NOMO-1 treated with DMSO at 0.1 percent for 48 hours (cell line): ENCODE data around the gene ATAD5.
A peak's percentile ranks its signal among the peaks of the same experiment; 100 is the strongest.
"Not testable (repeated sequence)": the region's sequence is repeated elsewhere in the genome, so short reads cannot be mapped to it uniquely, and the experiment has no call there.

Experiments used
- DNase-seq: peaks from one replicate; lab custom pipeline; 2025; ENCODE audit not compliant: unreplicated experiment; lab: John Stamatoyannopoulos, UW

ATAD5 gene

DNA sequence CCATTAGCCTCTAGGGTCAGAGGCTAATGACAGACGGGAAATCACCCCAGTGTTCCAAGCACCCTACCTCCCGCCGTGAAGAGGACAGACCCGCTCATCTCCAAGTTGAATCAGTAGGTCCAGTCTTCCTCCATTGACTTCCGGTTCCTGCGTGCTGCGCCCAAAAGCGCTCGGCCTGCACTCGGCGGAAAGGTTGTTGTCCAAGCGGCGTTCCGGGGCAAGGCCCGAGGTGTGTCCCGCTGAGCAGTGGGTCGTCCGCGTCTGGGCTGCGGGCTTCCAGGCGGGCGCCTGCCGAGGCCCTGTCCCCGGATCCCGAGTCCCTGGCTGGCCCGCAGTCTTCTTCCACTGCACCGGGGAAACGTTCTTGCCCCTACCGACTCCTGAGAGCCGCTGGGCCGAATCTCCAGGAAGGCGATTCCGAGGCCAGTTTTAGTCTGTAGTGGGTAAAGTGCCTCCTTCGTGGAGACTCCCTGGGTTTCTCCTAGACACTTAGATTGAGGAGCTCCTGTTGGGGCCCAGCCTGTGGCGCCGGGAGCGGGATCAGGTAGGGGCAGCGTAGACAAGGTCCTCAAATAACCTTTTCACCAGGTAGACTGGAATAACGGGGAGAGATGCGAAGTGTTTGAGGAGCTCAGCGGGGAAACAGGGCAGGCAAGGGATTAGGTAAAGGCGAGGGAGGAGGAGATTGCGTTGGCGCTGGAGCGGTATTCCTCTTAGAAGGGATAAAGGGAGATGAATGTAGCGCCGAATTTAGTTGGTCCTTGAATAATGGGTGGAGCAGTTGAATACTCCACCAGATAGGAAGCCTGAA, 74.5 kb downstream of the ATAD5 start, which contains the start of gene TEFM:
TEFM (minus strand) TSS at position 138 of the 811 bp plus-strand sequence; CDS start at position 98, 40 bp downstream.
- DNase-seq, result peak; percentile 90

DNA sequence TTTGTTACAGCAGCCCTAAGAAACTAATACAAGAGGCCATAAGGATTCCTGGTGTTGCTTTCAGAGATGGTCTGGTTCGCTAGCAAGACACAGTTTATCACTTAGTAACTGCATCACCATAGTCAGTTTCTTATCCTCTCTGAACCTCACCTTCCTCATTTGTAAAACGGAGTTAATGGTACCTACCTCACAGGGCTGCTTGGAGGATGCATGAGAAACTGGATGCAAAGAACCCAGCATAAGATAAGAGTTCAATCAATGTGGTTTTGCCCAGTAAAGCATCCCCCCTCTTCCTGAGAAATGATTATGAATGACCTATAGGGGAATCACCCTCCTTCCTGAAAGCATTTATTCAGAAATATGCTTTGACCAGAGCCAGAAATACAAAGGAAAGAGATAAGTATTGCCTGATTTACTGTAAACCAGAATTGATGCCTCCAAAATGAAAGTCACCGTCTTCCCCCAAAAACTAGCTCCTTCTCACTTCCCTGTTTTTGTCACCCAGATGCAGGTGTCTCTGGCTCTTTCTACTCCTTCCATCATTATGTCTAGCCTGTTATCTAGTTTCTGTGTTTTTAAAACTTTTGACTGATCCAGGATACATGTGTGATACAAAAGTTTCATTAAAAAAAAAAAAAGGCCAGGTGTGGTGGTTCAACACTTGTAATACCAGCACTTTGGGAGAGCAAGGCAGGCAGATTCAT, 77.1 kb downstream of the ATAD5 start:
- no peak for DNase-seq

DNA sequence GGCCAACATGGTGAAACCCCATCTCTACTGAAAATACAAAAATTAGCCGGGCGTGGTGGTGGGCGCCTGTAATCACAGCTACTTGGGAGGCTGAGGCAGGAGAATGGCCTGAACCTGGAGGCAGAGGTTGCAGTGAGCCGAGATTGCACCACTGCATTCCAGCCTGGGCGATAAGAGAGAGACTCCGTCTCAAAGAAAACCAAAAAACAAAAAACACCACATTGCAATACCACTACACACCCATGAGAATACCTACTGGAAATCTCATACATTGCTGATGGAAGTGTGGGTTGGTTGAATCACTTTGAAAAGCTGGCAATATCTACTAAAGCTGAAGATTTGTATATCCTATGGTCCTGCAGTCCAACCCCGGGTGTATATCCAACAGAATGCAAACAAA, 78.4 kb downstream of the ATAD5 start:
- DNase-seq, result not testable (repeated sequence)

DNA sequence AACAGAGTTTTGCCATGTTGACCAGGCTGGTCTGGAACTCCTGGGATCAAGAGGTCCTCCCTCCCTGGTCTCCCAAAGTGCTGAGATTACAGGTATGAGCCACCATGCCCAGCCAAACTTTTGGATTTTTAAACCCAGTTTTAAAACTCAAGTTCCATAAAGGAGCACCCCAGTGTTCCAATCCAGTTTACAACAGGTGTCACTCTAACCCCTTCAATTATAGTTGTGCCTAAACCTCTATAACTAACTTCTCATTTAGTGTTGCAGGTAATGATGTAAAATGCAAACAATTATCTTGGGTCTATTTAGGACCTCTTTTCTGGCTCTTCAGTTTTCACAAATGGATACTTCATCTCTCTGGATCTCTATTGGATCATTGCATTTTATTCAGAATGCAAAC, 82.2 kb downstream of the ATAD5 start:
- DNase-seq, result no peak

DNA sequence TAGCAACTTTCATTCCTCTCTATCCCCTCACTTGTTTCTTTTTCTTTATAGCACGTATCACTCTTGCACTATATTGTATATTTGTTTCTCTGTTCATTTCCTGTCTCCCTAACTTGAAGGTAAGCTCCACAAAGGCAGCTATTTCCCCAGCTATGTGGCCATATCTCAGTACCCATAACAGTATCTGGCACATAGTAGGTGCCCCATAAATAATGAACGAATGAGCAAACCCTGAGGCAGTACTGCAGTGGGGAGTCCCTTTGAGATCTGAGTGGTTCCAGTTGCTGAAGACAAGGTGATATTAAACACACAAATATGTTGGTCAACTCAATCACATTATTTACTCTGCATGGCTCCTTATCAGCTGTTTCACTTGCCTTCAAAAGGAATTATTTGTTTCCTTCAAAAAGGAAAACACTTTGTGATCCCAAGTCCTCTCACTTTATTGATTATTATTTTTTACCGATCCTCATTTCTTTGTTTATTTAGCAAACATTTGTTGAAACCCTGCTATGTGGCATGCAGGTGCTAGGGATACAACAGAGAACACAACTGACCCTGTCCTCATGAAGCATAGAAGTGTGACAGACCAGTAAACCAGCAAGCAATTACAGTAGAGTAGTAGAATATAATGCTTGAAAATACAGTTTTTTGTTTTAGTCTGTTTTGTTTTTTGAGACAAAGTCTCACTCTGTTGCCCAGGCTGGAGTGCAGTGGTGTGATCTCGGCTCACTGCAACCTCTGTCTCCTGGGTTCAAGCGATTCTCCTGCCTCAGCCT, 84.3 kb downstream of the ATAD5 start:
- no peak for DNase-seq

DNA sequence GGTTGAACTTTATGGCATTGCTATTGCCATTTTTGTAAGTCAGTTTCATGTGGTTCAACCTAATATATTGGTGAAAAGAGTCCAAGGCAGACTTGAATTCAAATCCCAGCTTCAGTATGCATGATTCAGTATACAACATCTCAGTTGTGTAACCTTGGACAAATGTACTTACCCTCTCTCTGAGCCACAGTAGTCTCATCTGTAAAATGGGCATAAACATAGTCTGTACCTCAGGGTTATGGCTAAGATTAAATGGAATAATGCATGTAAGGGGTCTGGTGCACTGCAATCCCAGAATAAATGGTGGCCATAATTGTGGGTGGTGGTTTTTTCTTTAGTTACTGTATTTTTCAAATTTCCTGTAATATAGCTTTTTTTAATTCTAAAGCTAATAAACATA, 85.3 kb downstream of the ATAD5 start:
- DNase-seq, result no peak

DNA sequence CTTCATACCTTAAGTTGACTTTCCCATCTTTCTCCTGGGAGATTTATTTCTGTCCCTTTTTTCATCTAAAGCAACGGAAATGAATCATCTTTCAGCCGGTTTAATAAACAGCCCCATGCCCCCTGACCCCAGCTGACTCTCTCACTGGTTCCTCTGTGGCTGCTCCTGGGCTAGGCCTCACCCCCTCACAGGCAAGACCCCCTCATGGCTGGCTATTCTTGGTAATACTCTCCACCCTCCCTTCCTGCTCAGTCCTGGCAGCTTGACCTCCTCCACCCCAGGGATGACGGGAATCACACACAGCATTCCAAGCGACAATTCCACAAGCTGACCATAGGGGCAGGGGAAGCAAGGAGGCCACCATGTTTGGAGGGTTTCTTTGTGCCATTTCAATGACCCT, 88.5 kb downstream of the ATAD5 start:
- no peak for DNase-seq

DNA sequence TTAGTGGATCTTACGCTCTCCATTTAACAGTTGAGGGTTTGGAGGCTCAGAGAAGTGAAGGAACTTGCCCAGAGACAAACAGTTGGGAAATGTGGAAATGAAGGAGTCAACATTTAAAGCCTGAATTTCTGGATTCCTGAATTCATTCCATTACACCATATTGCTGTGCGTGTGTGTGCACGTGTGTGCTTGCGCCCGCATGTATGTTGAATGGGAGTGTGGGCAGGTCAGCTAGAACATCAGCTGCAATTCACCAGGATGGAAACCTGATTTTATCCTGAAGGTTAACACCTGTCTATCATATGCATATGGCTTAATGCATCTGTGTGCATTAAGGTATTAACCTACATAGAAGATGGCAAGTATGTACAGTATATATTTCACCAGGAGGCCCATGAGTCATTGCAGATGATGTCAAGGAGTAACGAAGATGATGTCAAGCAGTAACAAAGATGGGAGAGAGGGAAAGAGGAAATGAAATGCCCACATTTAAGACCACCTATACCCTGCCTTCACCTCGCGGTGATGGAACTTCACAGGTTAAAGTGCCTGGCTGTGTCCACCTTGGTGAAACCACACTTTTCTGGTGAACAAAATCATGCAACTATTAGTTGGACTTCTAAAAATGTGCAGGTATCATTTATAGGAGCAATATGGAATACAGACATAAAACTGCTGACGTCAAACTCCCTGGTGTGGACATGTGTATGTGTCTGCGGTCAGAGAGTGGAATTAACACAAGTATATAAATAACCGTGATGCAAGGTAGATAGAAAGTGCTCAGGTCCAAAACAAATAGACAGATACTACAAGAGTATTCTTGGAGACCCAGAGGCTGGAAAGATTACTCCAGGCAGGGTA, 89.1 kb downstream of the ATAD5 start:
- peak; percentile 36 for DNase-seq

DNA sequence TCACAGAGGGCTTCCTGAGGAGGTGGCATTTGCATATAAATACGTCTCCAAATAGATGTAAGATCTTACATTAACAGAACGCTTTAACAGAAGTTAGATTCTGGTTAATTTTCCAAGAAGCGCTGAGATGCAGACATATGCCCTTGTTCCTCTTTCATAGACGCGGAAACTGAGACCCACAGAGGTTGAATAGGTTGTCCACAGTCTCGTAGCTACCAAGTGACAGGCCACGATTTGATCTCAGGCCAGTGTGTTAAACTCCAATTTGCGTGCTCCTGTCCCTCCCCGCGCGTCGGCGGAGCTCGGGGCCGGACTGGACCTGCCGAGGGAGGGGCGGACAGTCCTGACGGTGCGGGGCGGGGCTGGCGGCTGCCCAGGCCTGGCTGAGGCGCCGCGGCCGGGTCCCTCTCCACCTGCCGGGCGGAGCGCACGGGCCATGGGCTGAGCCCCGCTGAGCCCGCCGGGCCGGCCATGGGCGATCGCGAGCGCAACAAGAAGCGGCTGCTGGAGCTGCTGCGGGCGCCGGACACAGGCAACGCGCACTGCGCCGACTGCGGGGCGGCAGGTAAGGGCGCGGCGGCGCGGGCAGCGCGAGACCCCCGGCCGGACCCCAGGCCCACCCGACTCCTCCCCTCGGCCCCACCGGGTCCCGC, 89.9 kb downstream of the ATAD5 start, which contains the start of gene ADAP2:
ADAP2 (plus strand) TSS at position 402 of the 653 bp plus-strand sequence; CDS start at position 472, 70 bp downstream.
- DNase-seq, result peak; percentile 61

DNA sequence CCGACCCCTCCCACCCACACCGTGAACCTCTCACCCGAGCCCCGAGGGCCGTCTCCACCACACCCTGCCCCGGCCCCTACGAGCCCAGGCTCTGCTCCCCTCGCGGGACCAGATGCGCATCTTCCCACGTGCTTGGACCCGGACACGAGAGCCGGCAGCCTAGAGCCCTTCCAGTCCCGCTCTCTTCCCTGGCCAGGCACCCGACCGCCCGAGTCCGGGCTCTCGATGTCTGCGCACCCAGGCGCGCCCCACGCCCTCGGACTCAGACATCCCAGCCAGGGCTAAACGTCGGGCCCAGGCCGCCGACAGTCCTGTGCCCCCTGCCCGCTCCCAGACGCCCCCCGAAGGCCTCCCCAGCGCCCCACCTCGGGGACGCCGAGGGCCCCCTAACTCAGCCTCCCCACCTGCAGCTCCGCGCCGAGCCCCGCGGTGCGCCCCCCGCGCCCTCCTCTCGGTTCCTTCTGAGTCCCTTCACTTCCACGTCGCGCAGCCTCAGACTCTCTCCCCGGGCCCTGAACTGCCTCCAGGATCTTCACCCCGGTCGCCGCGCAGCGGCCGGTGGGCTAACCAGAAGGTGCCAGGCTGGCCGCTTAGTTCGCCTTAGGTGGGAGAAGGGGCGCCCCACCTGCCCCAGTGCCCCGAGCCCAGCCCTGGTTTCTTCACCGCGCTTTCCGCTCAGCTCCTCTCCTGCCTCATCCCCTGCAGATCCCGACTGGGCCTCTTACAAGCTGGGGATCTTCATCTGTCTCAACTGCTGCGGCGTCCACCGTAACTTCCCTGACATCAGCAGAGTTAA, 90.7 kb downstream of the ATAD5 start:
- DNase-seq, result peak; percentile 5

DNA sequence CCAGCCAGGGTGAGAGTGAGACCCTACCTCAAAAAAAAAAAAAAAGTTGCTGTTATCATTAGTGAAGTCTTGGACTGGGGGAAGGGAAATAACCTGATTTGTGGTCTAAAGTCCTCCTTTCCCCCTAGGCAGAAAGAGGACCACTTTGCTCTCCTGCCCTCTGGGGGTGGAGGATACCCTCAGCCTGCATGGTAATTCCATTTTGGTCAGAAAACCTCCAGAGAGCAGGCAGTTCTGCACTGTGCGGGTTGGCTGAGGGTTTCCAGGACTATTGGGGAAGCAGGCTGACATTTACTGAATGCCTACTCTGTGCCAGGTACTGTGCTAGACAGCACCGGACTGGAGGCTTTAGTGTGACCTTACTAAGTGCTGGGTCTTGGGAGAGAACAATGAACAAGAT, 92.6 kb downstream of the ATAD5 start:
- no peak for DNase-seq

DNA sequence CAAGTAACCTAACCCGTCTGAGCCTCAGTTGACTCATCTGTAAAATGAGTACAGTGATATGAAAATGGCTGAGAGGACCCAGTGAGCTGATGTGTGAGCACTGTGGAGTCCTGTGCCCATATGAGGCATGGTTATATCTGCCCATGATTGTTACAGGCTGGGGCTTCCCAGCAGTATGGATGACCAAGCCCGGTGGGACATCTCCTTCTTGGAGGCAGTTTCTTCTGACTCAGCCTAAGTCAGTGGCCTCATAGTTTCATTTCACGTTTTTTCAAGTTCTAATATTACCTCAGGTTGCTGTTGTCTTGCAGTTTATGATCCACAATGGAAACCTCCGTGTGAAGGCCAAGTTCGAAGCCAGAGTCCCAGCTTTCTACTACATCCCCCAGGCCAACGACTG, 94.8 kb downstream of the ATAD5 start:
- peak; percentile 60 for DNase-seq

DNA sequence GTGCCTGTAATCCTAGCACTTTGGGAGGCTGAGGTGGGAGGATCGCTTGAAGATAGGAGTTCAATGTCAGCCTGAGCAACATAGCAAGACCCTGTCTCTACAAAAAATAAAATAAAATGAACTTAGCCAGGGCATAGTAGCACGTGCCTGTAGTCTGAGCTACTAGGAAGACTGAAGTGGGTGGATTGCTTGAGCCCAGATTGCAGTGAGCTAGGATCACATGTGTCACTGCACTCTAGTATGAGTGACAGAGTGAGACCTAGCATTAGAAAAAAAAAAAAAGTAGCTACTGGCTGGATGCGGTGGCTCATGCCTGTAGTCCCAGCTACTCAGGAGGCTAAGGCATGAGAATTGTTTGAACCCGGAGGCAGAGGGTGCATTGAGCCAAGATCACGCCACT, 96.0 kb downstream of the ATAD5 start:
- no peak for DNase-seq

DNA sequence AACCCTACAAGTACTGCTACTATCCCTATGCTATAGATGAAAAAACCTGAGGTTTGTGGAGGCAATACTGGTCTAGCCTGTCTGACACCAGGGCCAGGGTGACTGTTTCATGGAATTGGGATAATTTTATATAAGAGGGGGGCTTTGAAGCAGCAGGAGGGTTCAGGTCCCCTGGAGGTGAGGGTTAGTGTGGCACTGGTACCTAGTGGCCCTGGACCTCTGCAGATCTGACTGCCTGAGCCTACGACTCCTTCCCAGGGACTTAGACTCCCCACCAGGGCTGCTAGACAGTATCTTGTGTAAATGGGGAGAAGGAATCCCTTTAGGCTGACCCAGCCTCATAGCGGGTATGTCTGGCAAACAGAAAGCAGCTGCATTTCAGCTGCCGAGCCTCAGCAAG, 96.8 kb downstream of the ATAD5 start:
- no peak for DNase-seq

DNA sequence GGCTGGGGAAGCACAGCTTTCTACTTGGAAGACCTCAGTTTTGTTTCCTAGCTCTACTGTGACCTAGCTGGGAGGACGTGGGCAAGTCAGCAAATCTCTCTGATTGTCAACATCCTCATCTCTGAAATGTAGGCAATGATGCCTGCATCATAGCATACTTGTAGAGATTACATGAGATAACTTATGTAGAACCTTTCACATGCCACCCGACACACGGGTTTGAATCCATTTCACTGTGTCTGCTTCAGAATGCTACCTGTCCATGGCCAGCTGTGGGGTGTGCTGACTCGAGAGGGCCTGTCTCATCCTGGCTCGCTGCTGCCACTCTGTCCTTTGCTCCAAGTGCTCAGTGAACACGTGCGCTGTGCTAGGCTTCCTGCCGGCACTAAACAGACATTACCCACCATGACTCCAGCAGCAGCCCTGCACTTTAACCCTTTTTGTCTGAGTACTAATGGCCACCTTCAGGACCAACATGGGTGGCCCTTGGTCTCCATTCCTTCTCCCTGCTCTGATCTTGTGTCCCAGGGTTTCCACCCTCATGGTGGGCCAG, 97.4 kb downstream of the ATAD5 start:
- DNase-seq, result no peak

DNA sequence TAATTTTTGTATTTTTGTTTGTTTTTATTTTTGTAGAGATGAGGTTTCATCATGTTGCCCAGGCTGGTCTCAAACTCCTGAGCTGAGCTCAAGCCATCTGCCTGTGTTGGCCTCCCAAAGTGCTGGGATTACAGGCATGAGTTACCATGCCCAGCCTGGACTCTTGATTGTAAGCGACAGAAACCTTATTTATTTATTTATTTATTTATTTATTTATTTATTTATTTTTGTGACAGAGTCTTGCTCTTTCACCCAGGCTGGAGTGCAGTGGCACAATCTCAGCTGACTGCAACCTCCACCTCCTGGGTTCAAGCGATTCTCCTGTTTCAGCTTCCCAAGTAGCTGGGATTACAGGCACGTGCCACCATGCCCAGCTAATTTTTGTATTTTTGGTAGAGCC, 98.1 kb downstream of the ATAD5 start:
- not testable (repeated sequence) for DNase-seq

DNA sequence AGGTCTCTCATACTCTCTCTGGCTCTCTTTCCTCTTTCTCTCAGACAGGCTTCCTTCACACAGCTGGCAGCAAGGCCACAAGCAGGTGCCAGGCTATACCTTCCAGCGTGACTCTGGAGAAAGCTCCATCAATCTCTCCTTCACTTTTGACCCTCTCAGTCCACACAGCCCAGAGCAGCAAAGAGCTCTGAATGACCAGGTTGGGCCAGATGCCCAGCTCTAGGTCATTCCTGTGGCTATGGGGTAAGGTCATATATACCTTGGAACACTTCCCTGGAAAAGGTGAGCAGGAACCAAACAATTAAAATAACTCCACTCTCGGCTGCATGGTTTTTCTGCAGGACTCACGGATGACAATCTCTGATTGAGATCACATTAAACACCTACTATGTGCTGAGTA, 98.7 kb downstream of the ATAD5 start:
- DNase-seq, result no peak

DNA sequence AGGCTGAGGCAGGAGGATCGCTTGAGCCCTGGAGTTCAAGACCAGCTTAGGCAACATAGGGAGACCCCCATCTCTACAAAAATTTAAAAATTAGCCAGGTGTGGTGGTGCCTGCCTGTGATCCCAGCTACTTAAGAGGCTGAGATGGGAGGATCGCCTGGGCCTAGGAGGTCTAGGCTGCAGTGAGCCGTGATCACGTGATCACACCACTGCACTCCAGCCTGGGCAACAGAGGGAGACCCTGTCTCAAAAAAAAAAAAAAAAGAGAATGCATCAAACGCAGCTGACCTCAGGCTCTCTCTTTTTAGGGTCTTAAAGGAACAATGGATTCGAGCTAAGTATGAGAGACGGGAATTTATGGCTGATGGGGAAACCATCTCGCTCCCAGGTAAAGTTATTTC, 99.8 kb downstream of the ATAD5 start:
- DNase-seq, result not testable (repeated sequence)

DNA sequence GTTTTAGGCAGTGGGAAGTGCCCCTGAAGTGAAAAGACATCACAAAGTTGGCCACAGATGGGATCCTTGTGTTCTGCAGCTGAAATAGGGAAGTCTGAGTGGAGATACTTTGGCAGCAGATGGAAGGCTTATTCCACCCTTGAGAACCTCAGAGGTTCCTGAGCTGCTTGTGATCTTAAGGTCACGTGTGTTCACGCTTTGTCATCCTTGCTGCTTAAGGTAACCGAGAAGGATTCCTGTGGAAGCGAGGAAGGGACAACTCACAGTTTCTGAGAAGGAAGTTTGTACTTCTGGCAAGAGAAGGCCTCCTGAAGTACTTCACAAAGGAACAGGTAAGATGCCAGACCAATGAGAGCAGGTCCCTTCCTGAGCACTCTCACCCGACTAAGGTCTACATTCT, 102.2 kb downstream of the ATAD5 start:
- no peak for DNase-seq
